ENCODE measurements around the gene PLXNA4. TPM values are rescaled to one million over a fixed set of nuclear protein-coding genes. Genes with fewer than 3 reads are reported as not detected.

Gene PLXNA4
- total RNA-seq, 2 donors from 2014 or later, result 12.2 to 27.7 TPM

DNA sequence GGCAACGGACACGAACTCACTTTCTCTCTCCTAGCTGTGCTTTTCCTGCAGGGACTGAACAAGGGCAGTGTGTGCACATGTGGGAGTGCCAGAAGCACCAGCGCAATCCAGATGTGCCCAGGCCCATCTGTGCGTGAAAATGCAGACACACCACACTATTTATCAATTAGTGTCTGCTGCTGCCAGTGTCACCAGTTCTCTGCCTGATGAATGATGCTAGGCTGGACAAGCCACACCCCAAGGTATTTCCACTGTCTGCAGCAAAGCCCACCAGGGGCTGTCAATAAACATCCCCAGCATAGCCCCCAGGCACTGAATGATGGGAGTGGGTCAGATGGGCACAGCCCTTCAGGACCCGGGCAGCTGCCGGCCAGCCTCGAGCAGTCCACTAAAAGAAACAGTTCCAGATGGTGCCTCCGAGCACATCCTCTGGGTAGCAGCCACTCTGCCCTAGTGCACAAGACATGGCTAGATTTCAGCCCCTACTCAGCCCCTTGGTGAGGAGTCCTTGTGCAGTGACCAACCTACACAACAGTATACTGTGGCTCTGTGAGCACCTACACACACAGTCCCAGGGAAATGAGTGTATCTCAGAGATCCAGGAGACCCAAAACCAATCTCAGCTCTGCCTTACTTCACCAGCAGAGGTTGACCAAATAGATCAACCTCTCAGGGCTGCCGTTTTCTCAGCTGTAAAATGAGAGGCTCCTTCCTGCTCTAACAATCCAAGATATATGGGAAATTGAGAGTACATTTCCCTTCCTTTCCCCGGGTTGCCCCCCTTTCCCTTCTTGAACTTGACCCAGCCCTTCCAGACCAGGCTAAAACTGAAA, 314.7 kb downstream of the PLXNA4 start:
- peaks cover 0 to 26% of the 10 kb centered on the region in 2 donors for H3K4me1 ChIP-seq (ENCODE audit: control insufficient read depth in 1 of 2, low read depth in 2 of 2)
- H3K9me3 ChIP-seq, result no peaks in the 10 kb centered on the region
- ATAC-seq (ENCODE audit: insufficient number of reproducible peaks, low FRiP score, low read depth) (no peak), DNase-seq (ENCODE audit: low spot score) (no peak)
- no peaks in the 10 kb centered on the region for H3K36me3 ChIP-seq
- TF ChIP-seq, protein P1, sequence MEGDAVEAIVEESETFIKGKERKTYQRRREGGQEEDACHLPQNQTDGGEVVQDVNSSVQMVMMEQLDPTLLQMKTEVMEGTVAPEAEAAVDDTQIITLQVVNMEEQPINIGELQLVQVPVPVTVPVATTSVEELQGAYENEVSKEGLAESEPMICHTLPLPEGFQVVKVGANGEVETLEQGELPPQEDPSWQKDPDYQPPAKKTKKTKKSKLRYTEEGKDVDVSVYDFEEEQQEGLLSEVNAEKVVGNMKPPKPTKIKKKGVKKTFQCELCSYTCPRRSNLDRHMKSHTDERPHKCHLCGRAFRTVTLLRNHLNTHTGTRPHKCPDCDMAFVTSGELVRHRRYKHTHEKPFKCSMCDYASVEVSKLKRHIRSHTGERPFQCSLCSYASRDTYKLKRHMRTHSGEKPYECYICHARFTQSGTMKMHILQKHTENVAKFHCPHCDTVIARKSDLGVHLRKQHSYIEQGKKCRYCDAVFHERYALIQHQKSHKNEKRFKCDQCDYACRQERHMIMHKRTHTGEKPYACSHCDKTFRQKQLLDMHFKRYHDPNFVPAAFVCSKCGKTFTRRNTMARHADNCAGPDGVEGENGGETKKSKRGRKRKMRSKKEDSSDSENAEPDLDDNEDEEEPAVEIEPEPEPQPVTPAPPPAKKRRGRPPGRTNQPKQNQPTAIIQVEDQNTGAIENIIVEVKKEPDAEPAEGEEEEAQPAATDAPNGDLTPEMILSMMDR (IDR thresholded peaks at IDR 0.05), result no peak
- H3K27ac ChIP-seq, result no peak overlapping the region
- H3K4me3 ChIP-seq, result no peak overlapping the region
- H3K27me3 ChIP-seq (replicated peaks; ENCODE audit: insufficient read depth), result no peaks in the 10 kb centered on the region

DNA sequence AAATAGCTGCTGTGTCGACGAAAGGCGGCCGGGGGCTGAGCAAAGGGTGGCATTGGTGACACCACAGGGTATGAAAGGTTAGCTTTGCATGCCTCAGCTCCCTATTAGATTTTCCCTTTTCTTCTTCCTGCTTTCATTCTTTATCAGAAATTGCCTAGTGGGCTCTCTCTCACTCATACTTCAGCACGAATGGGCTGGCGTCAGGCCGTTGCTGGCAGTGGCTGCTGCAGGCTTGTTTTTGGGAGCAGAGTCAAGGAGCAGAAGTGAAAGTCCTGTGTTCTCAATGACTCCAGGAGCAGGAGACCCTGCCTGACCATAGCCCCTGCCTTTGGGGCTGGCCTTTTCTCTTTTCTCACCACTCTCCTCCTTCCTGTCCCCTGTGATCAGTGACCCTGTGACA, 318.0 kb downstream of the PLXNA4 start:
- DNase-seq (ENCODE audit: low spot score), result no peak
- no peak overlapping the region for H3K4me3 ChIP-seq
- H3K27ac ChIP-seq, result peak overlapping the region; percentile 80 to 82
- H3K4me1 ChIP-seq (ENCODE audit: control insufficient read depth in 1 of 2, low read depth in 2 of 2), result peaks cover 0 to 46% of the 10 kb centered on the region in 2 donors
- no peaks in the 10 kb centered on the region for H3K9me3 ChIP-seq
- no peak for ATAC-seq (ENCODE audit: insufficient number of reproducible peaks, low FRiP score, low read depth)
- no peaks in the 10 kb centered on the region for H3K27me3 ChIP-seq (replicated peaks; ENCODE audit: insufficient read depth)
- H3K36me3 ChIP-seq, result no peaks in the 10 kb centered on the region
- TF ChIP-seq, protein P1 (IDR thresholded peaks at IDR 0.05), result no peak

DNA sequence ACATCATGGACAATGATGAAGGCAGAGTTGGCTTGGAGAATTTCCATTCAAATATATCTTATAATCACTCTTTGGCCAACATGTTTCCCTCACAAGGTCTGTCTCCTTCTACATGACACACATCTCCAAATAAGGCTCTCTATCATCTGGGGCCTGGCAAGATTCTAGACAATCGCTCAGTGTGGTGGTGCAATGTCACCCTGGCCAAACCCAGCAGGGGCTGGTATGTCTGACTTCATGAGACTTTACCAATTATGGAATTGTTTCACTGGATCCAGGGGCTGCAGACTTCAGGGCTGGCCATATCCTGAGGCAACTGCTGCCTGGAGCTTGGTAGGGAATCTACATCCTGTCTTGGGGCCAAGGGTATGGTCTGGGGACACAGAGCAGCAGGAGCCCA, 319.0 kb downstream of the PLXNA4 start:
- Histone ChIP-seq H3K4me1 (ENCODE audit: control insufficient read depth in 1 of 2, low read depth in 2 of 2) (peaks cover 0 to 50% of the 10 kb centered on the region in 2 donors), H3K27me3 (replicated peaks; ENCODE audit: insufficient read depth) (no peaks in the 10 kb centered on the region), H3K4me3 (no peak overlapping the region), H3K36me3 (no peaks in the 10 kb centered on the region), H3K27ac (peak overlapping the region; percentile 80 to 82), H3K9me3 (no peaks in the 10 kb centered on the region)
- ATAC-seq (ENCODE audit: insufficient number of reproducible peaks, low FRiP score, low read depth) (peak; percentile 64), DNase-seq (ENCODE audit: low spot score) (no peak)
- TF ChIP-seq, protein P1 (IDR thresholded peaks at IDR 0.05), result no peak

DNA sequence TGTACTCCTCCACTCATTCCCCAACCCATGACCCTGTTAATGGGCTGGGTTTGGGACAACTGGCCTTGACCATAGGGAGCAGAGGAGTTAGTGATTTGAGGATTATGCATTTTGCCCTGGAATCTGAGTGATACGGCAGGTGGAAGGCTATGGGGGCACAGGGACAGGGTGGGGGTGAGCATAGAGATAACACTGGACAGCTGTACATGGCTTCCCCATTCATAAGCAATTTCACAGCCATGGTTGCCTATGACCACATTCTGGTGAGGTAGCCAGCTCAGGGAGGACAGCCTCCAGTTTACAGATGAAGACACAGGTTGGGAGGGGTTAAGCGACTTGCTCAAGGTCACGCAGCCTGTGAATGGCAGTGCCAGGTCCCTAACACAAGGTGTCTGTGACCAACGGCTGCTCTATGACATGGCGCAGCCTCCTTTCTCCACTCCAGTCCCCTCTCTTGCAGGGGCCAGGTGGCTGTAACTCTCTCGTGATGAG, 319.5 kb downstream of the PLXNA4 start:
- no peaks in the 10 kb centered on the region for H3K36me3 ChIP-seq
- peaks cover 2 to 55% of the 10 kb centered on the region in 2 donors for H3K4me1 ChIP-seq (ENCODE audit: control insufficient read depth in 1 of 2, low read depth in 2 of 2)
- TF ChIP-seq, protein P1 (IDR thresholded peaks at IDR 0.05), result no peak
- H3K27ac ChIP-seq, result peak overlapping the region; percentile 80 to 82
- H3K4me3 ChIP-seq, result no peak overlapping the region
- no peaks in the 10 kb centered on the region for H3K9me3 ChIP-seq
- ATAC-seq (ENCODE audit: insufficient number of reproducible peaks, low FRiP score, low read depth) (no peak), DNase-seq (ENCODE audit: low spot score) (no peak)
- H3K27me3 ChIP-seq (replicated peaks; ENCODE audit: insufficient read depth), result no peaks in the 10 kb centered on the region

DNA sequence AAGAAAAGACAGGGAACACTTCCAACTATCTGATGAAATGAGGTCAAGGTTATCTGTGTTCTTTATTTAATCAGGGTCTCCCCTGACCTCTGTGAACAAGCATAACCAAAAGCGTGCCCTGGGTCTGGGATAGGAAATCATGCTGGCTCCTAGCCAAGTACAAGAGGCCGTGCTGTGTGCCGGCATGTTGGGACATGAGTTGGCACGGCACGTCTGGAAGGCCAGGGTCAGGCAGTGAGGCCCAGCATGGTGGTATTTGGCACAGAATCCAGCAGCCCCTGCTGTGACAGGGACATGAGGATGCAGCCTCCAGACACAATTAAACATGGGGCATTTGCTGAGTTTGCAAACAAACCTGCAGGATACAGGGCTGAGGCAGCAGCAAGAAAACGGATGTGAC, 320.4 kb downstream of the PLXNA4 start:
- ATAC-seq (ENCODE audit: insufficient number of reproducible peaks, low FRiP score, low read depth) (no peak), DNase-seq (ENCODE audit: low spot score) (no peak)
- H3K36me3 ChIP-seq, result no peaks in the 10 kb centered on the region
- H3K4me3 ChIP-seq, result no peak overlapping the region
- H3K27me3 ChIP-seq (replicated peaks; ENCODE audit: insufficient read depth), result no peaks in the 10 kb centered on the region
- H3K4me1 ChIP-seq (ENCODE audit: control insufficient read depth in 1 of 2, low read depth in 2 of 2), result peaks cover 6 to 63% of the 10 kb centered on the region in 2 donors
- peak overlapping the region; percentile 80 to 82 for H3K27ac ChIP-seq
- no peaks in the 10 kb centered on the region for H3K9me3 ChIP-seq
- TF ChIP-seq, protein P1 (IDR thresholded peaks at IDR 0.05), result no peak

All from thoracic aorta (tissue), 2 donors.